ENCODE results near the gene NELFCD.

DNA sequence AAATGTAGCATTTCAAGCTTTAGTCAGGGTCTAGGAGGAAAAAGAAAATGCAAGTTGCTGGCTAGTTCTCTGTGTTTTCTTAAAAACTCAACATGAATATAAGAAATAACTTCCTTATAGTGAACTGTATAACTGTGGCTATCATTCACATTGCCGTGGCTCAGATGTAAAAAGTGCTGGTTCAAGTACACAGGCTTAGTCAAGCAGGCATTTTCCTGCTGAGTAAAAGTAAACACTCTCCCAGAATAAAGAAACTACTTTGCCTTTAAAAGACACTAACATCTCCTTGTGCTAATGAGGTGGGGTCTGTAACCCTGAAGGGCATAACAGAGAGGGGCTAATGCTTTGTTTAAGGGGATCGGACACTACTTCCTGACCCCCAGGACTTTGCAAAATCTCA lies 47.8 kb downstream of the NELFCD start:
- TF ChIP-seq CTCF (IDR thresholded peaks at IDR 0.05) (no peak), POLR2A (IDR thresholded peaks at IDR 0.05) (no peak)
